IgD-negative memory B cell (primary cell): ENCODE measurements around the gene IFNA1. TPM values are rescaled to one million over a fixed set of nuclear protein-coding genes. Genes with fewer than 3 reads are reported as not detected.
"Not testable (repeated sequence)": the region's sequence is repeated elsewhere in the genome, so short reads cannot be mapped to it uniquely, and the experiment has no call there.

Experiments
- H3K27ac Mint-ChIP-seq, 3 donors: one replicate each; pipeline ENCODE4 v1.8.0; 2020 to 2022; ENCODE audit warnings: mild to moderate bottlenecking in 3 of 3, mixed read lengths in 3 of 3, moderate library complexity in 1 of 3
- H3K27me3 Mint-ChIP-seq: one replicate; pipeline ENCODE4 v1.8.0; 2021; ENCODE audit warnings: mixed read lengths
- H3K36me3 Mint-ChIP-seq: one replicate; pipeline ENCODE4 v1.8.0; 2020; ENCODE audit warnings: mild to moderate bottlenecking, mixed read lengths
- H3K4me1 Mint-ChIP-seq, 3 donors: one replicate each; pipeline ENCODE4 v1.8.0; 2020 to 2022; ENCODE audit warnings: mixed read lengths in 3 of 3, mild to moderate bottlenecking in 1 of 3
- H3K4me3 Mint-ChIP-seq, 4 donors: one replicate each; pipeline ENCODE4 v1.8.0; 2020 to 2022; ENCODE audit warnings: mild to moderate bottlenecking in 4 of 4, mixed read lengths in 4 of 4, moderate library complexity in 3 of 4
- H3K9me3 Mint-ChIP-seq, 3 donors: one replicate each; pipeline ENCODE4 v1.8.0; 2020 to 2021; ENCODE audit warnings: mixed read lengths in 3 of 3, mild to moderate bottlenecking in 1 of 3
- polyA plus RNA-seq: library from polyadenylated mRNA; unstranded; fragments of 300-500 nt; fragmentation: Illumina TruSeq; gene quantifications from one replicate; pipeline ENCODE4 v1.2.3, GENCODE V29; 2021

The IFNA1 gene
- polyA plus RNA-seq, 1 donor from 2014 or later = 0.38 TPM

DNA sequence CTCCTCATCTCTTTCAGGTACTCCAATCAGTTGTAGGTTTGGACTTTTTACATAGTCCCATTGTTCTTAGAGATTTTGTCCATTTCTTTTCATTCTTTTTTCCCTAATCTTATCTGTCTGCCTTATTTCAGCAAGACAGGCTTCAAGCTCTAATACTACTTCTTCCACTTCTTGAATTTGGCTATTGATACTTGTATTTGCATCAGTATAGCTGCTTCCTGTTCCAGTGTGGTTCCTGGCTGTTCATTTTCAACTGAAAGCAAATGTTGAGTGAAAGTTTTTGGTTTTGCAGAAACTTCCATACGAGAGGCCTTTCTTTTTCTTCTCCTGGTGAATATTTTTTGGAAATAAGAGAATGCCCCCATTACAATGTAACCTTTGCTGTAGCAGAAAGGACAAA is 12.0 kb upstream of the IFNA1 start:
- no peaks in the 10 kb centered on the region for H3K36me3 Mint-ChIP-seq
- no peaks in the 10 kb centered on the region for H3K9me3 Mint-ChIP-seq
- peaks cover 46% of the 10 kb centered on the region for H3K27me3 Mint-ChIP-seq
- H3K27ac Mint-ChIP-seq = no peak overlapping the region
- no peak overlapping the region for H3K4me3 Mint-ChIP-seq
- peaks cover 11 to 23% (median 12%) of the 10 kb centered on the region in 3 donors for H3K4me1 Mint-ChIP-seq

DNA sequence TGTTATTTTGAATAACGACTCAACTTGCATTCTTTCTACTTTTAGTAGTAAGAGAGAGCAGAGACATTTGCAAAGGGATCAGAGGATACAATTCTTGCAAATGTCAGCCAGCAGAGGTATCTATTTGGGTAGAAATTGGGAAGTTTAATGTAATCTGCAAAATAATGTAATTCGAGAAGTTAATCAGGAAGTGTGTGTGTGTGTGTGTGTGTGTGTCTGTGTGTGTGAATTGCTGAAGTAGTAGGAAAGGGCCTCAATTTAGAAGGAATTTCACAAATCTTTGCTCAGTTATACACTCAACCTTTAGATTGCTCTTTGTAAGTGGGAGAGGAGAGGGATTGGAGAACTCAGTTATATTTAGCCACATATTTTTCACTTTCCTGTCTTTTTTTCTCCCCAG is 11.0 kb upstream of the IFNA1 start:
- no peaks in the 10 kb centered on the region for H3K9me3 Mint-ChIP-seq
- no peaks in the 10 kb centered on the region for H3K36me3 Mint-ChIP-seq
- H3K27ac Mint-ChIP-seq = no peak overlapping the region
- peaks cover 12 to 23% (median 12%) of the 10 kb centered on the region in 3 donors for H3K4me1 Mint-ChIP-seq
- peaks cover 46% of the 10 kb centered on the region for H3K27me3 Mint-ChIP-seq
- H3K4me3 Mint-ChIP-seq = no peak overlapping the region

DNA sequence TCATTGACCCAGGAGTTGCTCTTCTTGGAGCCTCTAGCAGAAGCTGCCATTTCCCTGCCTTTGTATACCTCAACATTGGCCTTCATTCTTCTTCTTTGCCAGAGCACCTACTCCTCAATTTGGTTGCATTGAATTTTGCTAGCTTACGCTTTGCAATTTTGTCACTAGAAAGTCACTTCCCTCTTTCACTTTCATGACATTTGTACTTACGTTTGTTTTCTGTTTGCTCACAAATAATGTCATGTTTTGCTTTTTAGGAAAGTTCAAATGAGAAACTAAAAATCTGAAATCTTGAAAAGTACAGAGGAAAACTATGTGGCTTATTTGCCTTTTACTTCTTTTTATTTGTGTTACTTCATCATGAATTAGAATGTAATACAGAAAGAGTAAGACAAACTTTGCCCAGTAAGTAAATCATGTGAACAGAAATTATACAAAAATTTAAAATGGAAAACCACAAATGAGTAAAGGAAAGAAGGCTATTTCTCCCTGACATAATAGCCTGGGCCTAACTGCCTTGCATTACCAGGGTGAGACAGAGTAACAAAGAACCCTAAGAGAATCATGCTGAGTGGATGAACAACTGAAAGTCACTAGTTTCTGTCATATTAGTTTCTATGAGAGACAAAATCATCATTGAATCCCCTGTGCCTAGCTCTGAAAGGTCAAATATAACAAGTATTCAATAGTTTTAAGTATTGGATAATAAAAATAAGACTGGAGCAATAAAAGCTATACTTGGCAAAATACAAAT is 7.4 kb upstream of the IFNA1 start:
- H3K4me3 Mint-ChIP-seq = peak overlapping the region in 1 of 4 donors; percentile 61
- H3K27me3 Mint-ChIP-seq = peaks cover 40% of the 10 kb centered on the region
- no peaks in the 10 kb centered on the region for H3K9me3 Mint-ChIP-seq
- H3K27ac Mint-ChIP-seq = peak overlapping the region in 1 of 3 donors; percentile 42
- H3K36me3 Mint-ChIP-seq = no peaks in the 10 kb centered on the region
- peaks cover 12 to 23% (median 12%) of the 10 kb centered on the region in 3 donors for H3K4me1 Mint-ChIP-seq

DNA sequence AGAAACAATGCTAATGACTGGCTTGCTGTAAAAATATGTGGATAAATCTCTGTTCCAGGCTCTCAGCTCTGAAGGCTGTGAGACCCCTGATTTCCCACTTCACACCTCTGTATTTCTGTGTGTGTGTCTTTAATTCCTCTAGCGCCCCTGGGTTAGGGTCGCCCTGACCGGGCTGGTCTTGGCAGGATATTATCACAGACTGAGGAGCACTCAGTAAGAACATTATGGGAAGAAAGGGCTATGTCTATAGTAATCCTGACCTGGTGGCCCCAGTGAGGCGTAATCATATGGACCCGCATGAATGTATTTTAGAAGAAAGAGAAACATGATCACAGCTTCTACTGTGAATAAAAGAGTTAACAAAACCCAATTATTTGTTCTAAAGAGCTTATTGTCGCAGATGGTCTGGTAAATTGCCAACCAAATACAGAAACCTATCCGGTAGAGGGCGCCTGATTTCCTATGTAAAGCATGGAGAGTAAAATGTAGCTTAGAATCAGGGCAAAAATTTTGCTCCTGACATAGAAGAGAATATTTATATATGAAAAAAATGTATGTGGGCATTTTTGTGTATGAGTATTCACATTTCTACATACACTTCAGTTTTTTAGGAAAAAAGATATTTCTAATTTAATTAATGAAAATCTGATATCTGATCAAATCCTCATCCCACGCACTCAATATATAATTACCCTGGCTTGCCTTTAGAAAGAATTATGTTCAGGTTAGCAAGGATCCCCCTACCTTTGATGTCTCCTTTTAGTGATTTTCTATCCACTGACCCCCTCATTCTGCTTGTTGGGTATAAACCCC is 5.8 kb upstream of the IFNA1 start:
- no peak overlapping the region for H3K27ac Mint-ChIP-seq
- no peaks in the 10 kb centered on the region for H3K9me3 Mint-ChIP-seq
- peaks cover 28% of the 10 kb centered on the region for H3K27me3 Mint-ChIP-seq
- H3K36me3 Mint-ChIP-seq = no peaks in the 10 kb centered on the region
- no peak overlapping the region for H3K4me3 Mint-ChIP-seq
- peaks cover 7 to 12% (median 8%) of the 10 kb centered on the region in 3 donors for H3K4me1 Mint-ChIP-seq

DNA sequence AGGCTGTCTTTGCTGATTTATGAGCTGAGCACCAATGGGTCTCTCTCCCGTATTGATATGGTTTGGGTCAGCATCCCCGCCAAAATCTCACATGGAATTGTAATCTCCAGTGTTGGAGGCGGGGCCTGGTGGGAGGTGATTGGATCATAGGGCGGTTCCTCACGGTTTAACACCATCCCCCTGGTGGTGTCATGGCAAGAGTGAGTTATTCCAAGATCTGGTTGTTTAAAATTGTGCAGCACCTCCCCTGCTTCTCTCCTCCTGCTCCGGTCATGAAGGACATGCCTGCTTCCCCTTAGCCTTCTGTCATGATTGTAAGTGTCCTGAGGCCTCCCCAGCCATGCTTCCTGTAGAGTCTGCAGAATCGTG is 5.2 kb upstream of the IFNA1 start:
- not testable (repeated sequence) for H3K36me3 Mint-ChIP-seq, H3K27ac Mint-ChIP-seq, H3K4me3 Mint-ChIP-seq, H3K9me3 Mint-ChIP-seq
- peaks cover 7 to 12% (median 8%) of the 10 kb centered on the region in 3 donors for H3K4me1 Mint-ChIP-seq
- peaks cover 22% of the 10 kb centered on the region for H3K27me3 Mint-ChIP-seq

DNA sequence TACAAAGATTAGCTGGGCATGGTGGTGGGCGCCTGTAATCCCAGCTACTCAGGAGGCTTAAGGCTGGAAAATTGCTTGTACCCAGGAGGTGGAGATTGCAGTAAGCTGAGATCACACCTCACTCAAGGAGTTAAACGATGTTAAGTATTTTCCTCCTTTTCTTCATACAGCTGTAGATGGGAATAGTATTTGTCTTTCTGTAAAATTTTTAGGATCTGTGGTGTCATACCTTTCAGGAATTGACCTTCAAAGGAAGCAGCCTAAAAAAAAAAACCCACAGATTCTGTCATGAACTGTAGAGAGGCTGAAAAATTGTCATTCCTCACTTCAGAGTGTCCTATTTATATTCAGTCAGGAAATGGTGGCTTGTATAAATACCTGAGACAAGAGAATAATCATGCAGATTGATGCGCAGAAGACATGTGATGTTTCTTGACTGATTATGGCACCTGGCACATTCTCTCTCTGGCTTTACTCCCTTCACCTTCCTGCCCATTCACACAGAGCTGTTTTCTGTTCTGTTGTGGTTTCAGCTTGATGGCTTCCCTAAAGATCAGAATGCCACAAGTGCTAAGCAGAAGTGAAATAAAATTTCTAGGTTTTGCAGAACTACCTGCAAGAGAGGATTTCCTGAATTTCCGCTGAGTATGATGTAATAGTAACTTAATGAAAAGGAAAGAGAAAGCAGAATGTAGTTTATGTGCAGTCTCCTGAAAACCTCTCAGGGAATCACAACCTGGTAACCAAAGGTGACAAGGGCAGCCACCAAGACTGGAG is 3.8 kb downstream of the IFNA1 start:
- H3K27ac Mint-ChIP-seq = peak overlapping the region; percentile 16 to 83 (median 51)
- H3K4me3 Mint-ChIP-seq = peak overlapping the region in 2 of 4 donors; percentile 0 to 36
- H3K27me3 Mint-ChIP-seq = peaks cover 14% of the 10 kb centered on the region
- H3K36me3 Mint-ChIP-seq = no peaks in the 10 kb centered on the region
- H3K9me3 Mint-ChIP-seq = no peaks in the 10 kb centered on the region
- peaks cover 8 to 10% (median 9%) of the 10 kb centered on the region in 3 donors for H3K4me1 Mint-ChIP-seq

DNA sequence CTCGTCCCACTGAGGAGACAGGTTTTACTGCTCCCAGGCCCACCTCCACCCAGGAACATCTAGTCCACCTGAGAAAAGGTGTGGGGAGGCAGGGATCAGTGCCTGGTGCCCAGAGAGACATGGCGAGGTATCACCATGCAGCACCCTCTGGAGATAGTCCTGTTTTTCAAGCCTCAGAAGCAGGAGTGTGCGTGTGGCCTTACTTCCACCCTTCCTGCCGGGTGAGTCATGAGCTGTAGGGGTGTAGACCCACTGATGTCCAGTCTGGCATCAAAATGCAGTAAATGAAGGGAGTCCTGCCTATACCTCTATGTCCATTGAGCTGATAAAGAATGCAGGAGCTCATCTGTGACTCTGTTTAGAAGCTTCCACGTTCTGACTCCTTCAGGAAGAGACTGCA is 9.1 kb downstream of the IFNA1 start:
- H3K4me3 Mint-ChIP-seq, H3K27ac Mint-ChIP-seq, H3K9me3 Mint-ChIP-seq, H3K4me1 Mint-ChIP-seq, H3K36me3 Mint-ChIP-seq: not testable (repeated sequence)
- H3K27me3 Mint-ChIP-seq = peaks cover 27% of the 10 kb centered on the region

DNA sequence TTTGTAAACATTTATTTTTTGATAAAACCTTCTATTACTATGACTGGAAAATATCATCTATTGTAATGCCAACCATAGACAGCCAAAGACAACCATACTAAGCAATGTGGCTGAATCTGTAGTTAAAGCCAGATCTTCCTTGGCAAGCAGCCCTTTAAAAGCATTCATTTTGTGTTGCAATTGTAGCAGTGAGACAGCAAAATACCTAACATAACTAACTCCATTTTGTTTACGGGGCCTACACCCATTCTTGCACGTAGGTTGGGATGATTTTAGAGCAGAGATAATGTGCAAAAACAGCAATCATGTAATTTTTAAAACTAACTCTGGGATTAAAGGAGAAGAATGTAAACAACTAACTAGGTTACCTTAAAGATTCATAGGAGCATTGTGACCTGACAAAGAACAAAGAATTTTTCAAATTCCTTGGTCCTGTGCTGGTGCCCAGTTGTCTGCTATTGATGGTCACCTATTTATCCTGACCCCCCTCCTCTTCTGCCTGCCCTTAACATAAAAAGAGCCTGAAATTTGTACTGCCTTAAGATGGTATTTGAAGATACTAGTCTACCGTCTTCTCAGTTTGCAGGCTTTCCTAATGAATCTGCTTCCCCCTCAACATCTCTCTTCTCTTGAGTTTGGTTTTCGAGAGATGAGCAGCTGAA is 10.6 kb downstream of the IFNA1 start:
- H3K9me3 Mint-ChIP-seq = no peaks in the 10 kb centered on the region
- no peak overlapping the region for H3K4me3 Mint-ChIP-seq
- no peaks in the 10 kb centered on the region for H3K36me3 Mint-ChIP-seq
- H3K27ac Mint-ChIP-seq = no peak overlapping the region
- H3K4me1 Mint-ChIP-seq = no peaks in the 10 kb centered on the region
- H3K27me3 Mint-ChIP-seq = peaks cover 26% of the 10 kb centered on the region

DNA sequence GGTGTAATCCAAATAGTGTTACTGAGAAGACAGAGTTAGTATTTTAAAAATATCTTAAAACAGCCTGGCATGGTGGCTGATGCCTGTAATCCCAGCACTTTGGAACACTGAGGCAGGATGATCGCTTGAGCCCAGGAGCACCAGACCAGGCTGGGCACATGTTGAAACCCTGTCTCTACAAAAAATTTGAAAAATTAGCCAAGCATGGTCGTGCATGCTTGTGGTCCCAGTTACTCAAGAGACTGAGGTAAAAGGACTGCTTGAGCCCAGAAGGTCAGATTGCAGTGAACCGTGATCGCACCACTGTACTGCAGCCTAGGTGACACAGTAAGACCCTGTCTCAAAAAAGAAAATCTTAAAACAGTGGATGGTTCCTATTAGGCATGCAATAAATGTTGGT is 12.4 kb downstream of the IFNA1 start:
- no peaks in the 10 kb centered on the region for H3K36me3 Mint-ChIP-seq
- no peaks in the 10 kb centered on the region for H3K9me3 Mint-ChIP-seq
- peaks cover 31% of the 10 kb centered on the region for H3K27me3 Mint-ChIP-seq
- no peak overlapping the region for H3K4me3 Mint-ChIP-seq
- H3K27ac Mint-ChIP-seq = no peak overlapping the region
- no peaks in the 10 kb centered on the region for H3K4me1 Mint-ChIP-seq

DNA sequence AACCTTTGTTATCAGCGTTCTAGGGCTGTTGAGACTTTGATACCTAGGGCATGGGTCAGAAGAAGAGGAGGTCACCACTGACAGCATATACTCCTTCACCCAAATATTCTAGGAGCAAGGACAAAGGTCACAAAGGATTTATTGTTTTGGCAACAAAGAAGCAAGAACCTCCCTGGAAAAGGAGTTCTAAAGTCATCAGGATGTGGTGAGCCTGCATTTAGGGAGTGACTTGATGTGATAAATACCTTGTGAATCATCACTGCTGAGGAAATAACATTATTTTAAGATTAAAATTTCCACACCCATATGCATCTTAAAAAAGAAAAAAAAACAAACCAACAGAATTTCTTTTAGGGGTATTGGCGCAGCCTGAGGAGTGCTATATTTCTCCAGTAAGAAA is 13.9 kb downstream of the IFNA1 start:
- Mint-ChIP-seq H3K4me3 (no peak overlapping the region), H3K27me3 (peaks cover 25% of the 10 kb centered on the region), H3K4me1 (no peaks in the 10 kb centered on the region), H3K9me3 (no peaks in the 10 kb centered on the region), H3K27ac (no peak overlapping the region), H3K36me3 (no peaks in the 10 kb centered on the region)

DNA sequence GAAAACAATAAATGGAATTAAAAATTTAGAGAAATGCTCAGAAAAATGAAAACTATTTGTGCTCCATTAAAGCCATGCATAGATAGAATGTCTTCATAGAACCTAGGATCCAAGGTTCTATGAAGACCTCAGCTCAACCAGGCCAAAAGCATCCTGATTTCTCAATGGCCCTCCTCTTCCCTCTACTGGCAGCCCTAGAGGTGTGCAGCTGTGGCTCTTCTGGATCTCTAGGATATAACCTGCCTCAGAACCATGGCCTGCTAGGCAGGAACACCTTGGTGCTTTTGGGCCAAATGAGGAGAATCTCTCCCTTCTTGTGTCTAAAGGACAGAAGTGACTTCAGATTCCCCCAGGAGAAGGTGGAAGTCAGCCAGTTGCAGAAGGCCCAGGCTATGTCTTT is 15.1 kb downstream of the IFNA1 start:
- Mint-ChIP-seq H3K27me3 (peaks cover 23% of the 10 kb centered on the region), H3K27ac (no peak overlapping the region), H3K4me3 (no peak overlapping the region), H3K9me3 (no peaks in the 10 kb centered on the region), H3K36me3 (no peaks in the 10 kb centered on the region), H3K4me1 (no peaks in the 10 kb centered on the region)

DNA sequence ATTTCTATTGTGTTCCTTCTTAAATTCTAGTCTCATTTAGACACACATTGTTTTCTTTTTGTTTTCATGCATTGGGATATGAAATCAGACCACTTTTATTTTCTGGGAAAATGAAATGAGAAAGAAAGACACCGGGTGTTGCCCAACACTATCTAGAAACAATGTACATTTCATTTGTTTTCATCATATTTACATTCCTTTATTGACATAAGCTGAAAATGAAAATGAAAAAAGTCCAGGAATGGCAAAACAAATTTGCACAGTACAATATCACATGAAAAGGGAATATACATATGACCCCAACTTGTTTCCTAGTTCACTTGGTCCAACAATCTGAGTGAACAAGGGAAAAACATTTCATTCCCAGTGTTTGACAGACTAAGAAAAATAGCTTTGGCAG is 21.1 kb downstream of the IFNA1 start:
- Mint-ChIP-seq H3K27ac (no peak overlapping the region), H3K27me3 (peaks cover 20% of the 10 kb centered on the region), H3K36me3 (no peaks in the 10 kb centered on the region), H3K4me1 (no peaks in the 10 kb centered on the region), H3K4me3 (no peak overlapping the region), H3K9me3 (peaks cover 2 to 16% (median 14%) of the 10 kb centered on the region in 3 donors)

DNA sequence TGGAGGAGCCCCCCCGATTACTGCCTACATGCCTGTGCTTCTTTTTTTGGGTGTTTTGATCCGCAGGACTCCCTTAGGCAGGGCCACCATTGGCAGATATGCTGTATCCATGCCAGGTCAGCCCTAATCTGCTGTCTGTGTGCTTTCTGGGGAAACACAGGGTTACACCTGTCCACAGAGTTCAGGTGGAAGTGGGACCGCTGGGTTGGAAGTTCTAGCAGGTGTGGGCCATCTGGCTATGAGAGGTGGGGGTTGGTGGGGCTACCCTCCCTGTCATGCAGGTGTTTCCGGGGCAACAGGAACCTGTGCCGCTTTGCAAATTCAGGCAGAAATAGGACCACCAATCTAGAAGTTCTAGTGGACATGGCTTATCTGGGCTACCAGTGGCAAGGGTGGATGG is 24.9 kb downstream of the IFNA1 start:
- Mint-ChIP-seq H3K27me3 (peaks cover 10% of the 10 kb centered on the region), H3K4me3 (peak overlapping the region in 1 of 4 donors; percentile 56), H3K27ac (no peak overlapping the region), H3K36me3 (no peaks in the 10 kb centered on the region), H3K4me1 (no peaks in the 10 kb centered on the region), H3K9me3 (peaks cover 2 to 16% (median 14%) of the 10 kb centered on the region in 3 donors)

DNA sequence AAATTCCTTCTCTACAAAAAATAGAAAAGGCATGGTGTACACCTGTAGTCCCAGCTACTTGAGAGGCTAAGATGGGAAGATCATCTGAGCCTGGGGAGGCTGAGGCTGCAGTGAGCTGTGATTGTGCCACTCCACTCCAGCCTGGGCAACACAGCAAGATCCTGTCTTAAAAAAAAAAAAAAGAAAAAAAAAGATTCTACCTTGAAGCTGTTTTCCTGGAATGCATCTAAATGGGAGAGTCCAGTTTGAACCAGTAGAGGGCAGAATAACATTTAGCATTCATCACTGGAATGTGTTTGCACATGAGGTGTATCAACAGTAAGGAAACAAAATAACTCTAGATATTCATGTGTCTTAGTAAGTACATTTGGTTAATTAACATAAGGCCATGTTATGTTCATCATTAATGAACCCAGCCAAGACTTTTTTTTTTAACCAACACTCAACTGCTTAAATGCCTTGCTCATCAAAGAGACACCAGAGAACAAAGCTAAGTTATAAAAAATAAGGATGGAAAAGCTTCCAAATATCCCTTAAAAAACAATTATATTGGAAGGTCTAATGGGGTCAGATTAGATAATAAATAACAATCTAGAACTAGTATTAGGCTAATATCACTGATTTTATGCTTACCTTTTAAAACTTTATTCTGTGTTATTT is 25.8 kb downstream of the IFNA1 start:
- Mint-ChIP-seq H3K9me3 (peaks cover 2 to 16% (median 14%) of the 10 kb centered on the region in 3 donors), H3K4me1 (no peaks in the 10 kb centered on the region), H3K36me3 (no peaks in the 10 kb centered on the region), H3K27ac (no peak overlapping the region), H3K4me3 (no peak overlapping the region), H3K27me3 (peaks cover 5% of the 10 kb centered on the region)
